ENCODE data around the gene OR2V1.
"Not testable (repeated sequence)": the region's sequence is repeated elsewhere in the genome, so short reads cannot be mapped to it uniquely, and the experiment has no call there.

The OR2V1 gene

GRCh38 chr5:181114844-181115778 is 15.9 kb downstream of the OR2V1 start:
- no peak overlapping the region for H3K4me3 ChIP-seq (ENCODE audit: low read depth in 1 of 2, low read length in 2 of 2)
- no peaks in the 10 kb centered on the region for H3K79me2 ChIP-seq (ENCODE audit: insufficient read depth, low read length)
- no peaks in the 10 kb centered on the region for H3K36me3 ChIP-seq (ENCODE audit: insufficient read depth, low read length)
- H4K20me1 ChIP-seq (ENCODE audit: insufficient read depth, low read length) = no peaks in the 10 kb centered on the region
- ATAC-seq (ENCODE audit: insufficient read depth, low read depth) = no peak
- no peak overlapping the region for H3K4me2 ChIP-seq (ENCODE audit: insufficient read depth, low read length)
- H3K27ac ChIP-seq (ENCODE audit: low read length) = no peak overlapping the region
- H3K4me1 ChIP-seq (ENCODE audit: insufficient read depth, low read length) = no peaks in the 10 kb centered on the region
- H2AFZ ChIP-seq (ENCODE audit: low read depth, low read length) = no peak overlapping the region
- no peak for DNase-seq
- TF ChIP-seq EZH2 (IDR thresholded peaks at IDR 0.05; ENCODE audit: borderline replicate concordance, low read depth, low read length, severe bottlenecking) (no peak), CTCF (IDR thresholded peaks at IDR 0.05; ENCODE audit: borderline replicate concordance, extremely low read depth, low read length, poor library complexity, severe bottlenecking) (no peak)
- H3K9ac ChIP-seq (ENCODE audit: low read depth, low read length) = no peak overlapping the region
- H3K9me3 ChIP-seq (ENCODE audit: insufficient read depth, low read length, severe bottlenecking) = no peaks in the 10 kb centered on the region
- H3K27me3 ChIP-seq (ENCODE audit: insufficient read depth, low read length, poor library complexity) = no peaks in the 10 kb centered on the region

- Histone ChIP-seq H3K9me3 (ENCODE audit: insufficient read depth, low read length, severe bottlenecking) (no peaks in the 10 kb centered on the region), H3K4me3 (ENCODE audit: low read depth in 1 of 2, low read length in 2 of 2) (no peak overlapping the region), H3K27ac (ENCODE audit: low read length) (no peak overlapping the region), H2AFZ (ENCODE audit: low read depth, low read length) (no peak overlapping the region), H4K20me1 (ENCODE audit: insufficient read depth, low read length) (no peaks in the 10 kb centered on the region), H3K79me2 (ENCODE audit: insufficient read depth, low read length) (no peaks in the 10 kb centered on the region), H3K9ac (ENCODE audit: low read depth, low read length) (no peak overlapping the region), H3K4me2 (ENCODE audit: insufficient read depth, low read length) (no peak overlapping the region), H3K36me3 (ENCODE audit: insufficient read depth, low read length) (no peaks in the 10 kb centered on the region), H3K4me1 (ENCODE audit: insufficient read depth, low read length) (no peaks in the 10 kb centered on the region), H3K27me3 (ENCODE audit: insufficient read depth, low read length, poor library complexity) (no peaks in the 10 kb centered on the region)
- no peak for DNase-seq
- TF ChIP-seq CTCF (IDR thresholded peaks at IDR 0.05; ENCODE audit: borderline replicate concordance, extremely low read depth, low read length, poor library complexity, severe bottlenecking) (no peak), EZH2 (IDR thresholded peaks at IDR 0.05; ENCODE audit: borderline replicate concordance, low read depth, low read length, severe bottlenecking) (no peak)
- no peak for ATAC-seq (ENCODE audit: insufficient read depth, low read depth)
Measured at GRCh38 chr5:181114284-181114843, 16.6 kb downstream of the OR2V1 start.

GRCh38 chr5:181113572-181113971 is 17.4 kb downstream of the OR2V1 start:
- H3K79me2 ChIP-seq (ENCODE audit: insufficient read depth, low read length); H3K4me1 ChIP-seq (ENCODE audit: insufficient read depth, low read length); H3K27me3 ChIP-seq (ENCODE audit: insufficient read depth, low read length, poor library complexity); H3K9me3 ChIP-seq (ENCODE audit: insufficient read depth, low read length, severe bottlenecking); H3K4me3 ChIP-seq (ENCODE audit: low read depth in 1 of 2, low read length in 2 of 2); H2AFZ ChIP-seq (ENCODE audit: low read depth, low read length); H3K27ac ChIP-seq (ENCODE audit: low read length); ATAC-seq (ENCODE audit: insufficient read depth, low read depth); DNase-seq; H3K36me3 ChIP-seq (ENCODE audit: insufficient read depth, low read length); H4K20me1 ChIP-seq (ENCODE audit: insufficient read depth, low read length); H3K9ac ChIP-seq (ENCODE audit: low read depth, low read length); H3K4me2 ChIP-seq (ENCODE audit: insufficient read depth, low read length): not testable (repeated sequence)

- no peaks in the 10 kb centered on the region for H3K4me1 ChIP-seq (ENCODE audit: insufficient read depth, low read length)
Measured at GRCh38 chr5:181112476-181112875, 18.5 kb downstream of the OR2V1 start.

More at GRCh38 chr5:181112476-181112875, 18.5 kb downstream of the OR2V1 start:
- Histone ChIP-seq H3K9me3 (ENCODE audit: insufficient read depth, low read length, severe bottlenecking) (no peaks in the 10 kb centered on the region), H3K9ac (ENCODE audit: low read depth, low read length) (no peak overlapping the region), H3K79me2 (ENCODE audit: insufficient read depth, low read length) (no peaks in the 10 kb centered on the region), H3K4me3 (ENCODE audit: low read depth in 1 of 2, low read length in 2 of 2) (no peak overlapping the region), H2AFZ (ENCODE audit: low read depth, low read length) (no peak overlapping the region), H3K4me2 (ENCODE audit: insufficient read depth, low read length) (no peak overlapping the region), H4K20me1 (ENCODE audit: insufficient read depth, low read length) (no peaks in the 10 kb centered on the region; the same call in 1 of the 2 replicates), H3K36me3 (ENCODE audit: insufficient read depth, low read length) (no peaks in the 10 kb centered on the region), H3K27ac (ENCODE audit: low read length) (no peak overlapping the region), H3K27me3 (ENCODE audit: insufficient read depth, low read length, poor library complexity) (no peaks in the 10 kb centered on the region)
- no peak for DNase-seq
- TF ChIP-seq EZH2 (IDR thresholded peaks at IDR 0.05; ENCODE audit: borderline replicate concordance, low read depth, low read length, severe bottlenecking) (no peak), CTCF (IDR thresholded peaks at IDR 0.05; ENCODE audit: borderline replicate concordance, extremely low read depth, low read length, poor library complexity, severe bottlenecking) (no peak)
- no peak for ATAC-seq (ENCODE audit: insufficient read depth, low read depth)
